DMS153 (cell line): Measurements from ENCODE around the gene EIF4G3.
"Not testable (repeated sequence)": the region's sequence is repeated elsewhere in the genome, so short reads cannot be mapped to it uniquely, and the experiment has no call there.

Experiments
- DNase-seq: peaks from one replicate; lab custom pipeline; 2025; lab: John Stamatoyannopoulos, UW

Gene EIF4G3

GRCh38 chr1:21065851-21066250 lies 110.8 kb downstream of the EIF4G3 start:
- no peak for DNase-seq

- DNase-seq, result no peak
Measured at GRCh38 chr1:21064057-21064456, 112.6 kb downstream of the EIF4G3 start.

- no peak for DNase-seq
Measured at GRCh38 chr1:21060523-21060922, 116.2 kb downstream of the EIF4G3 start.

GRCh38 chr1:21059021-21059420 lies 117.7 kb downstream of the EIF4G3 start:
- DNase-seq, result no peak

GRCh38 chr1:21058035-21058793 lies 118.5 kb downstream of the EIF4G3 start:
- no peak for DNase-seq

DNA sequence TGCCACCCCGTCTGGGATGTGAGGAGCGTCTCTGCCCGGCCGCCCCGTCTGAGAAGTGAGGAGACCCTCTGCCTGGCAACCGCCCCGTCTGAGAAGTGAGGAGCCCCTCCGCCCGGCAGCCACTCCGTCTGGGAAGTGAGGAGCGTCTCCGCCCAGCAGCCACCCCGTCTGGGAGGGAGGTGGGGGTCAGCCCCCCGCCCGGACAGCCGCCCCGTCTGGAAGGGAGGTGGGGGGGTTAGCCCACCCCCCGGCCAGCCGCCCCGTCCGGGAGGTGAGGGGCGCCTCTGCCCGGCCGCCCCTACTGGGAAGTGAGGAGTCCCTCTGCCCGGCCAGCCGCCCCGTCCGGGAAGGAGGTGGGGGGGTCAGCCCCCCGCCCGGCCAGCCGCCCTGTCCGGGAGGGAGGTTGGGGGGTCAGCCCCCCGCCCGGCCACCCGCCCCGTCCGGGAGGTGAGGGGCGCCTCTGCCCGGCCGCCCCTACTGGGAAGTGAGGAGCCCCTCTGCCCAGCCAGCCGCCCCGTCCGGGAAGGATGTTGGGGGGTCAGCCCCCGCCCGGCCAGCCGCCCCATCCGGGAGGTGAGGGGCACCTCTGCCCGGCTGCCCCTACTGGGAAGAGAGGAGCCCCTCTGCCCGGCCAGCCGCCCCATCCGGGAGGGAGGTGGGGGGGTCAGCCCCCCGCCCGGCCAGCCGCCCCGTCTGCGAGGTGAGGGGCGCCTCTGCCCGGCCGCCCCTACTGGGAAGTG lies 123.3 kb downstream of the EIF4G3 start:
- DNase-seq, result not testable (repeated sequence)

- no peak for DNase-seq
Measured at GRCh38 chr1:21052034-21052433, 124.7 kb downstream of the EIF4G3 start.

- no peak for DNase-seq
Measured at GRCh38 chr1:21051177-21051825, 125.4 kb downstream of the EIF4G3 start.

DNA sequence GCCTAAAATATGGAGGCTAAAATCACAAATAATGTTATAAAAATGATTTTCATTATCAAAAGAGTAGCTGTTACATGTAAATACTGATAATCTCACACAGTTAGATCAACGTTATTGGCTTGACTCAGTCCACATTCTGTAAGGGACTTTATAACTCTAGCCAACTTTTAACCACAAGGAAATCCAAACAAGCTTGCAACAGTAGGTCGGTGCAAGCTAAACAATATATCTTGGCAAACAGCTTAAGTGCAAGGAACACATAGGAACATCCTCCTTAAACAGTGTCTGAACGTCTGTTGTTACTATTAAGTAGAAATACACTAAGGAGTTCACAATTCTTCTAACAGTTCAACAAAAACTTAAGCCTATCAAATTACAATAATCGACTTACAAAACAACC lies 126.7 kb downstream of the EIF4G3 start:
- no peak for DNase-seq

GRCh38 chr1:21048462-21048861 lies 128.2 kb downstream of the EIF4G3 start:
- DNase-seq, result no peak

GRCh38 chr1:21046132-21046531 lies 130.6 kb downstream of the EIF4G3 start:
- no peak for DNase-seq

GRCh38 chr1:21045351-21045750 lies 131.3 kb downstream of the EIF4G3 start:
- DNase-seq, result no peak

DNA sequence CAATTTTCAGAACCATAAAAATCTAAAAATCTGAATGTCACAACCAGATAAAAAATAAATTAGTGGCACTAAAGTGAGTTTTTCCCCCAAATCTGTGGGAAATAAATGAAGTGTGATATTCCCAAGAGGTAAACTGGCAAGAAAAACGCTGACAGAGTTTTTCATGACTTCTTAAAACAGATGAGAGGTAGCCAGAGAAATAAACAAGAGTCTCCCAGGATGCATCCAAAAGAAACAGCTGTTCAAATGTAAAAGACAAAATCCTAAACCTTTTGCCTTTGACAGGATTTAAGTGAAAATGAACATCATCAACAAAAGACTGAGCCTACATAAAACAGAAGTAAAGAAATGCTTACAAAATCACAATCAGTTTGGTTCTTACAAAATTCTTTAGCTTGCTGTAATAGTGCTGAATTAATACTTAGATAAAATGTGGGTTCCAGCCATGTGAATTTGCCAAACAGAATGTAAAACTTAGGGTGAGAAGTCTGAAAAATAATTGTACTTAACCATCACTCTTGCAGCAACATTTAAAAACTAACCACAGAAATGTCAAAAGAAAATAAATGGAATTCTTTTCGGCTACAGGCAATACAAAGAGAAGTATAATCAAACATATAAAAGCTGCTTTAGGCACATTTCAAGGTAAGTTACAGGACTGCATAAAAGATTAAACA lies 133.6 kb downstream of the EIF4G3 start:
- no peak for DNase-seq

GRCh38 chr1:21041541-21041940 lies 135.2 kb downstream of the EIF4G3 start:
- DNase-seq, result no peak

DNA sequence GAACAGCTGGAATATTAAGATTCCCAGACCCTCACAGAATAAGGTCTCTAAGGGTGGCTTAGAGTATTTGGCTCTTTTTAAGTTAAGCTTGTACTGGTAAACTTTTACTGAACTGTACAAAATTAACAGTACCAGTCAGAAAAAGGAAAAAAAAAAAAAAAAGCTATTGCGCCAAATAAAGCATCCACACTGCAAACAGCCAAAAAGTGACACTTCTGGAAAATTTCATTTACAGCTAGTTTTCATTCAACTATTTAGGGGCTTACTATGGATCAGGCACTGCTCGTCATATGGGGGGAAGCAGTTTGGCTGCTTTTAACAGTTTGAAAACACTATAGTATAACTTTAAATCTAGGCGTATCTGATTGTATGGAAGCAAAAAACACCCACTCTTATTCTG lies 139.6 kb downstream of the EIF4G3 start:
- no peak for DNase-seq

DNA sequence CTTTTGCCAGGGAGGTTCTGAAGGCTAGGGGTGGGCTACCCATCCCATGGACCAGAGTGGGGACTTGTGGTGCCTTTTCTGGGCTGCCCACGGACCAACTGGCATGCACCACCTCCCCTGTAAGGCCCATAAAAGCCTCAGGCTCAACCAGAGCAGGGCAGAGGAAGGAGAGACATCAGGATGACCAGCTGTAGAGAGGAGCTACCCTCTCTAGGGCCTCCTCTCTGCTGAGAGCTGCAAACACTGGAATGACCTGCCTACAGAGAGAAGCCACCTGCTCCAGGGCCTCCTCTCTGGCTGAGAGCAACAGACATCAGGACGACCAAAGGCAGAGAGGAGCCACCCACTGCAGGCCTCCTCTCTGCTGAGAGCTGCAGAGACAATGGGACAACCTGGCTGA lies 140.9 kb downstream of the EIF4G3 start:
- no peak for DNase-seq

DNA sequence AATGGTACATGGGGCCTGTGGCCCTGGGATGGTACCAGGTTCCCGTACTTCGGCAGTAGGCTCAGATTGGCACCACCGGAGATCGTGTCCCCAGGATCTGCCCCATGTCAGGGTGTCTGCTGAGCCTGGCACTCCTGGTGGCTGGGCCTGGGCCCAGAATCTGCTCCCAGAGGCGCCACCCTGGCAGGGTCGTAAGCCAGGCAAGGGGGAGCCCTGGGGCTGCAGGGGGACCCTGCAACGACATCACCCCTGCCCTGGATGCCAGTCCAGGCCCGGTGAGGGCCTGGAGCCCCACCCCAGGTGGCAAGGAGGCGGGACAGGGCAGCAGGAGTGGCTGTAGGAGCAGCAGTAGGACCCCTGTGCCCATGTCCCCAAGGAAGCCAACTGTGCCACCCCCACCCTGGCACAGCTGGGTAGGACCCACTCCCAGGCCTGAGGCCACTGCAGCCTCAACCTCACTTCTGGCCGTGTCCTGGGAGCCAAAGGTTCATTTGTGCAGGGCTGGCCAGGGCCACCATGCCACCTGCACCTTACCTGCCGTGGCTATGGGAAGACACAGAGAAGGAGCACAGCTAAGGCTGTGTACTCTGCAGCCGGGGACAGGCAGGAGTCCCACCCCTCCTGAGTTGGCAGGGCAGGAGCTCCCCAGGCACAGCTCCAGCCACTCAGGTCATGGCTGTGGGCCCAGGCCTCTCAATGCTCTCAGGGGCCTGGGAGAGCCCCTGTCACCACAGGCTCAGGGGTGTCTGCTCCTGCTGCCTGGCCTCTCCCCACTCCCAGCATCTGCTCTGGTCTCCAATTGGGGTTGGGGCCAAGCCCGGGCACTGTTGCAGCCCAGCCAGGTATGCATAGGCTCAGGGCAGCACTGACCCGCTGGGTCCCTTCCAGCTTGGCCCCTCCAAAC lies 141.7 kb downstream of the EIF4G3 start:
- no peak for DNase-seq

- no peak for DNase-seq
Measured at GRCh38 chr1:21032741-21033140, 144.0 kb downstream of the EIF4G3 start.

DNA sequence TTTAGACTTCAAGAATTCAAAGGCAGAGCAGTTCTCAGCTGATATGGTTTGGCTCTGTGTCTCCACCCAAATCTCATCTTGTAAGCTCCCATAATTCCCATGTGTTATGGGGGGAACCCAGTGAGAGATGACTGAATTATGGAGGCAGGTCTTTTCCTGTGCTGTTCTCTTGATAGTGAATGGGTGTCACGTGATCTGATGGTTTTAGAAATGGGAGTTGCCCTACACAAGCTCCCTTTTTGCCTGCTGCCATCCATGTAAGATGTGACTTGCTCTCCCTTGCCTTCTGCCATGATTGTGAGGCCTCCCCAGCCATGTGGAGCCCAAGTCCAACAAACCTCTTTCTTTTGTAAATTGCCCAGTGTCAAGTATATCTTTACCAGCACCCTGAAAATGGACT lies 146.5 kb downstream of the EIF4G3 start:
- DNase-seq, result no peak

DNA sequence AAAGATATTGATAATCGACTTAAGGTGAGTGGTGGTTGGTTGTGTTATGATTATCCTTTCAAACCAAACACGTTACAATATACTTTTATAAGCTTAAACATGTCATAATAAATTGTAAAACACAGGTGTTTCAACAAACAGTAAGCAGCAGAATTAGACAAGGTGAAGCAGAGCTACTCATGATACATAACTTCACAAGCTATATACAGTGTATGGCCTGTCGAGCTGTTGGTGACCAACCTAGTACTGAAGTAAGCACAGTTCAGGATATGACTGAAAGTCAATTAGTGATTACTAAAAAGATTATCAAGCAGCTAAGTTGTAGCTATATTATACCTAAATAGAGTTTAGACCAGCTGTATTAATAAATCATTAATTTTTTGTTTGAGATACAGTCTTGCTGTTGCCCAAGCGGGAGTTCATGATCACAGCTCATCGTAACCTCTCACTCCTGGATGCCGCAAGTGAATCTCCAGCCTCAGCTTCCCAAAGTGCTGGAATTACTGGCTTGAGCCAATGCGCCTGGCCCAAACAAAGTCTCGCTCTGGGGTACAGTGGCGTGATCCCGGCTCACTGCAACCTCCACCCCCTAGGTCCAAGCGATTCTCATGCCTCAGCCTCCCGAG lies 148.1 kb downstream of the EIF4G3 start:
- DNase-seq, result no peak

GRCh38 chr1:21027805-21028204 lies 148.9 kb downstream of the EIF4G3 start:
- no peak for DNase-seq
